ENCODE results near the gene MTTP. TPM values are rescaled to one million over a fixed set of nuclear protein-coding genes. Genes with fewer than 3 reads are reported as not detected.

Gene MTTP
- total and polyA plus RNA-seq, 2 donors (not counting 1 experiment from before 2014, with no cell fraction given): 0.03 TPM; not detected in 1

- no peaks in the 10 kb centered on the region for H3K9me3 ChIP-seq (ENCODE audit: control extremely low read depth in 1 of 3, control insufficient read depth in 2 of 3, insufficient read depth in 1 of 3, low read length in 2 of 3)
- peaks cover 0 to 8% (median 2%) of the 10 kb centered on the region in 4 experiments for H3K27me3 ChIP-seq (replicated peaks in 1 of 4; ENCODE audit: control extremely low read depth in 1 of 4, control insufficient read depth in 3 of 4, insufficient read depth in 4 of 4, low read length in 3 of 4)
- H3K79me2 ChIP-seq (ENCODE audit: control insufficient read depth, insufficient read depth, low read length): no peaks in the 10 kb centered on the region
- DNase-seq (no peak), ATAC-seq (ENCODE audit: low read depth) (no peak)
- WGBS (ENCODE audit: insufficient coverage): 55% methylated on average over 2 of the region's 5 CpGs
- H2AFZ ChIP-seq (ENCODE audit: insufficient read depth, low read depth, low read length, poor library complexity, severe bottlenecking): no peak overlapping the region
- peaks cover 12% of the 10 kb centered on the region for H3K27me3 Mint-ChIP-seq
- H3K36me3 ChIP-seq (replicated peaks in 1 of 2; ENCODE audit: control extremely low read depth in 1 of 2, control insufficient read depth in 1 of 2, extremely low read depth in 1 of 2, insufficient read depth in 2 of 2, low read length in 1 of 2): no peaks in the 10 kb centered on the region
- TF ChIP-seq CTCF (IDR thresholded peaks at IDR 0.05) (no peak), EZH2 (IDR thresholded peaks at IDR 0.05; ENCODE audit: borderline replicate concordance, insufficient read depth, low read depth, low read length, poor library complexity, severe bottlenecking) (no peak)
- H3K4me1 ChIP-seq (ENCODE audit: control insufficient read depth in 2 of 2, insufficient read depth in 2 of 2, low read length in 2 of 2): no peaks in the 10 kb centered on the region
- H3K4me3 Mint-ChIP-seq: no peak overlapping the region
- H3K9ac ChIP-seq (ENCODE audit: low read length): no peak overlapping the region
- intact Hi-C loops (cut with micrococcal nuclease): no loop called here
- ChIA-PET CTCF (no interaction called here), POLR2A (no interaction called here)
- no peaks in the 10 kb centered on the region for H3K9me3 Mint-ChIP-seq (ENCODE audit: insufficient read depth)
- H3K4me1 Mint-ChIP-seq: no peaks in the 10 kb centered on the region
- H3K27ac Mint-ChIP-seq: no peak overlapping the region
- no peak overlapping the region for H3K4me3 ChIP-seq (ENCODE audit: control extremely low read depth in 1 of 5, extremely low read depth in 1 of 5, insufficient read depth in 1 of 5, low read depth in 2 of 5, low read length in 4 of 5)
- H4K20me1 ChIP-seq (ENCODE audit: control insufficient read depth, insufficient read depth, low read length, poor library complexity, severe bottlenecking): no peaks in the 10 kb centered on the region
- H3K27ac ChIP-seq (ENCODE audit: low read length in 2 of 2): no peak overlapping the region
- no peak overlapping the region for H3K4me2 ChIP-seq (replicated peaks; ENCODE audit: low read depth, low read length, poor library complexity, severe bottlenecking)
Observed at GRCh38 chr4:99644453-99644852, 69.8 kb downstream of the MTTP start.

DNA sequence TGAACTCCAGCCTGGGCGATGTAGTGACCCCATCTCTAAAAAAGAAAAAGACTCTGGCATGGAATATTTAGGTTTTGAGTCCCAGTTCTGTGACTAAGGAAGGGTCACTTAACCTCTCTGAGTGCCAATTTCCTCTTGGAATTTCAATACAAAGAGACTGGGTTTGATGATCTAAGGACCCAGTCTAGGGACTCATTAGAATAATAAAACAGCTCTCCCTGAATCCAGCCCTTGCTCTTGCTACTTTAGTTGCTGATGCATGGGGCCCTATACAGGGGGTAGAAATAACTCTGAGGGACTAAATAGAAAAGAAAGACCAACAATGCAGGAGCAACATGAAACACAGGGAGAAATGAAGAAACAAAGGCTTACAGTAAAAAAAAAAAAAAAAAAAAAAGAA, 70.4 kb downstream of the MTTP start:
- Histone ChIP-seq H3K36me3 (replicated peaks in 1 of 2; ENCODE audit: control extremely low read depth in 1 of 2, control insufficient read depth in 1 of 2, extremely low read depth in 1 of 2, insufficient read depth in 2 of 2, low read length in 1 of 2) (no peaks in the 10 kb centered on the region), H3K9ac (ENCODE audit: low read length) (no peak overlapping the region), H3K4me1 (ENCODE audit: control insufficient read depth in 2 of 2, insufficient read depth in 2 of 2, low read length in 2 of 2) (no peaks in the 10 kb centered on the region), H3K79me2 (ENCODE audit: control insufficient read depth, insufficient read depth, low read length) (no peaks in the 10 kb centered on the region), H2AFZ (ENCODE audit: insufficient read depth, low read depth, low read length, poor library complexity, severe bottlenecking) (no peak overlapping the region), H3K4me3 (ENCODE audit: control extremely low read depth in 1 of 5, extremely low read depth in 1 of 5, insufficient read depth in 1 of 5, low read depth in 2 of 5, low read length in 4 of 5) (no peak overlapping the region), H3K27ac (ENCODE audit: low read length in 2 of 2) (no peak overlapping the region), H4K20me1 (ENCODE audit: control insufficient read depth, insufficient read depth, low read length, poor library complexity, severe bottlenecking) (no peaks in the 10 kb centered on the region), H3K9me3 (ENCODE audit: control extremely low read depth in 1 of 3, control insufficient read depth in 2 of 3, insufficient read depth in 1 of 3, low read length in 2 of 3) (no peaks in the 10 kb centered on the region), H3K4me2 (replicated peaks; ENCODE audit: low read depth, low read length, poor library complexity, severe bottlenecking) (no peak overlapping the region), H3K27me3 (replicated peaks in 1 of 4; ENCODE audit: control extremely low read depth in 1 of 4, control insufficient read depth in 3 of 4, insufficient read depth in 4 of 4, low read length in 3 of 4) (peaks cover 0 to 6% (median 2%) of the 10 kb centered on the region in 4 experiments)
- no peaks in the 10 kb centered on the region for H3K9me3 Mint-ChIP-seq (ENCODE audit: insufficient read depth)
- H3K27me3 Mint-ChIP-seq: peaks cover 10% of the 10 kb centered on the region
- ATAC-seq (ENCODE audit: low read depth) (no peak), DNase-seq (no peak)
- no peak overlapping the region for H3K27ac Mint-ChIP-seq
- H3K4me1 Mint-ChIP-seq: no peaks in the 10 kb centered on the region
- CTCF ChIA-PET: no interaction called here
- TF ChIP-seq CTCF (IDR thresholded peaks at IDR 0.05) (no peak), EZH2 (IDR thresholded peaks at IDR 0.05; ENCODE audit: borderline replicate concordance, insufficient read depth, low read depth, low read length, poor library complexity, severe bottlenecking) (no peak)
- intact Hi-C loops (cut with micrococcal nuclease): no loop called here
- no peak overlapping the region for H3K4me3 Mint-ChIP-seq
- POLR2A ChIA-PET: no interaction called here
- WGBS (ENCODE audit: insufficient coverage): no CpG with 5 or more reads among the region's 1 CpG
